ENCODE measurements around the gene SLC7A14. TPM values are rescaled to one million over a fixed set of nuclear protein-coding genes. Genes with fewer than 3 reads are reported as not detected.

SLC7A14 gene
- total RNA-seq, 1 donor from 2014 or later, result 6.9 TPM

GRCh38 chr3:170477395-170477794 lies 108.5 kb downstream of the SLC7A14 start:
- FAIRE-seq, result no peak
- DNase-seq (ENCODE audit: low spot score in 2 of 2), result no peak

GRCh38 chr3:170476291-170476690 lies 109.6 kb downstream of the SLC7A14 start:
- no peak for FAIRE-seq
- no peak for DNase-seq (ENCODE audit: low spot score in 2 of 2)

GRCh38 chr3:170475092-170475685 lies 110.7 kb downstream of the SLC7A14 start:
- DNase-seq (ENCODE audit: low spot score in 2 of 2), result no peak
- no peak for FAIRE-seq

GRCh38 chr3:170473358-170473757 lies 112.5 kb downstream of the SLC7A14 start:
- no peak for FAIRE-seq

GRCh38 chr3:170471149-170471548 lies 114.7 kb downstream of the SLC7A14 start:
- DNase-seq (ENCODE audit: low spot score in 2 of 2) (no peak), FAIRE-seq (no peak)

More at GRCh38 chr3:170473358-170473757, 112.5 kb downstream of the SLC7A14 start:
- DNase-seq (ENCODE audit: low spot score in 2 of 2), result no peak

- FAIRE-seq (no peak), DNase-seq (ENCODE audit: low spot score in 2 of 2) (no peak)
Observed at GRCh38 chr3:170470063-170471016, 115.5 kb downstream of the SLC7A14 start.

GRCh38 chr3:170469151-170470062 lies 116.5 kb downstream of the SLC7A14 start:
- FAIRE-seq, result no peak
- DNase-seq (ENCODE audit: low spot score in 2 of 2), result no peak

GRCh38 chr3:170467571-170468147 lies 118.2 kb downstream of the SLC7A14 start:
- FAIRE-seq (no peak), DNase-seq (ENCODE audit: low spot score in 2 of 2) (no peak)

- FAIRE-seq (no peak), DNase-seq (ENCODE audit: low spot score in 2 of 2) (no peak)
Observed at GRCh38 chr3:170467007-170467406, 118.9 kb downstream of the SLC7A14 start.

GRCh38 chr3:170465955-170466354 lies 119.9 kb downstream of the SLC7A14 start:
- DNase-seq (ENCODE audit: low spot score in 2 of 2), result no peak
- FAIRE-seq, result no peak

GRCh38 chr3:170463011-170463410 lies 122.9 kb downstream of the SLC7A14 start:
- DNase-seq (ENCODE audit: low spot score in 2 of 2) (no peak), FAIRE-seq (no peak)

- FAIRE-seq, result no peak
- no peak for DNase-seq (ENCODE audit: low spot score in 2 of 2)
Observed at GRCh38 chr3:170458285-170458684, 127.6 kb downstream of the SLC7A14 start.

- no peak for FAIRE-seq
- DNase-seq (ENCODE audit: low spot score in 2 of 2), result no peak
Observed at GRCh38 chr3:170454509-170454908, 131.4 kb downstream of the SLC7A14 start.

- DNase-seq (ENCODE audit: low spot score in 2 of 2) (no peak), FAIRE-seq (peak; percentile 75)
Observed at GRCh38 chr3:170450039-170450438, 135.8 kb downstream of the SLC7A14 start.

- FAIRE-seq, result no peak
- no peak for DNase-seq (ENCODE audit: low spot score in 2 of 2)
Observed at GRCh38 chr3:170448584-170448983, 137.3 kb downstream of the SLC7A14 start.

- no peak for FAIRE-seq
- DNase-seq (ENCODE audit: low spot score in 2 of 2), result no peak
Observed at GRCh38 chr3:170443457-170443856, 142.4 kb downstream of the SLC7A14 start.

- no peak for FAIRE-seq
- DNase-seq (ENCODE audit: low spot score in 2 of 2), result no peak
Observed at GRCh38 chr3:170442947-170443346, 142.9 kb downstream of the SLC7A14 start.

- no peak for DNase-seq (ENCODE audit: low spot score in 2 of 2)
- no peak for FAIRE-seq
Observed at GRCh38 chr3:170441412-170441811, 144.5 kb downstream of the SLC7A14 start.

- FAIRE-seq (no peak), DNase-seq (ENCODE audit: low spot score in 2 of 2) (no peak)
Observed at GRCh38 chr3:170440344-170440743, 145.5 kb downstream of the SLC7A14 start.

- FAIRE-seq, result peak; percentile 89
- no peak for DNase-seq (ENCODE audit: low spot score in 2 of 2)
Observed at GRCh38 chr3:170438836-170439235, 147.0 kb downstream of the SLC7A14 start.

Measured in frontal cortex (tissue), 4 donors.